Vagina (tissue), 2 donors: ENCODE measurements around the gene ZNF683.

Experiments used
- POLR2A ChIP-seq, 2 donors: fragments of 450-650 bp; IDR thresholded peaks; one replicate each; pipeline ENCODE4 v1.6.1; 2017; ENCODE audit warnings: antibody characterized with exemption in 2 of 2, mild to moderate bottlenecking in 2 of 2, moderate library complexity in 2 of 2
- POLR2AphosphoS5 ChIP-seq, 2 donors: sonication (generic); formaldehyde crosslinking; IDR thresholded peaks; one replicate each; pipeline ENCODE4 v1.9.0; 2017; ENCODE audit warnings: antibody characterized with exemption in 2 of 2, mild to moderate bottlenecking in 2 of 2, low read depth in 1 of 2; ENCODE audit not compliant: insufficient read depth in 1 of 2
- TF ChIP-seq, protein P1 (sequence below), 3 experiments: fragments of 450-650 bp in 2 of 3; fragments of 200-600 bp in 1 of 3; sonication (generic) in 1 of 3; IDR thresholded peaks; one replicate each; pipeline ENCODE4 v1.5.1; 2017 to 2019; ENCODE audit warnings: antibody characterized with exemption in 3 of 3, mild to moderate bottlenecking in 2 of 3, moderate library complexity in 2 of 3

DNA sequence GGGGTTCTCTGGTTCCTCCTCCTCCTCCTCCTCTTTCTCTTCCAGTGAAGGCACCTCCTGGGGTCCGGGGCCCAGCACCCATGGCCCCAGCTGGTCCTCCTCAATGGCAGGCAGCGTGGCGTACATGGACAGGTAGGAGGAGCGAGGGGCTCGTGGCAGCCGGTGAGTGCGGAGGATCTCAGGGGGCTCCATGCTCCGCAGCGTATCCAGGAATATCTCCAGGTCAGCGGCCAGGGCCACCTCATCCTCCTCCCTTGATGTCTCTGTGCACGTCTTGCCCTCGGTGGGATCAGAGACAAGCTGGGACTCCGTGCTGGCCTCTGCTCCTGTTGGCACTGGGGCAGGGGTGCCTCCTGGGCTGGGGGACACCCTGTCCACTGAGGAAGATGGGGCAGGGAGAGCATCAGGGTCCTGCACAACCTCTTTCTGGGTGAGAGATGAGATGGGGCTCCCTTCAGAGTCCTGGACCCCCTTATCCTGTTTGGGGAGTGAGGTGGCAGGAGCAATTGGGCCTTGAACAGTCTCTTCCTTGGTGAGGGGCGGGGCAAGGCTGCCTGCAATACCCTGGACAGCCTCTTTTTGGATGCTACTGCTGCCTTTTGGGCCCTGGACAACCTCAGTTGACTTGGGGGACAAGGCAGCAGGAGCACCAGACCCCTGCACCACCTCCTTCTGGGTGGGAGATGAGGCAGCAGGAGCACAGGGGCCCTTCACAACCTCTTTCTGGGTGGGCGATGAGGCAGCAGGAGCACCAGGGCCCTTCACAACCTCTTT lies 28.2 kb downstream of the ZNF683 start:
- TF ChIP-seq, protein P1, sequence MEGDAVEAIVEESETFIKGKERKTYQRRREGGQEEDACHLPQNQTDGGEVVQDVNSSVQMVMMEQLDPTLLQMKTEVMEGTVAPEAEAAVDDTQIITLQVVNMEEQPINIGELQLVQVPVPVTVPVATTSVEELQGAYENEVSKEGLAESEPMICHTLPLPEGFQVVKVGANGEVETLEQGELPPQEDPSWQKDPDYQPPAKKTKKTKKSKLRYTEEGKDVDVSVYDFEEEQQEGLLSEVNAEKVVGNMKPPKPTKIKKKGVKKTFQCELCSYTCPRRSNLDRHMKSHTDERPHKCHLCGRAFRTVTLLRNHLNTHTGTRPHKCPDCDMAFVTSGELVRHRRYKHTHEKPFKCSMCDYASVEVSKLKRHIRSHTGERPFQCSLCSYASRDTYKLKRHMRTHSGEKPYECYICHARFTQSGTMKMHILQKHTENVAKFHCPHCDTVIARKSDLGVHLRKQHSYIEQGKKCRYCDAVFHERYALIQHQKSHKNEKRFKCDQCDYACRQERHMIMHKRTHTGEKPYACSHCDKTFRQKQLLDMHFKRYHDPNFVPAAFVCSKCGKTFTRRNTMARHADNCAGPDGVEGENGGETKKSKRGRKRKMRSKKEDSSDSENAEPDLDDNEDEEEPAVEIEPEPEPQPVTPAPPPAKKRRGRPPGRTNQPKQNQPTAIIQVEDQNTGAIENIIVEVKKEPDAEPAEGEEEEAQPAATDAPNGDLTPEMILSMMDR (IDR thresholded peaks at IDR 0.05), result no peak
- no peak for TF ChIP-seq POLR2AphosphoS5 (IDR thresholded peaks at IDR 0.05; ENCODE audit: insufficient read depth in 1 of 2, low read depth in 1 of 2)
- no peak for TF ChIP-seq POLR2A (IDR thresholded peaks at IDR 0.05)
